Fibroblast of villous mesenchyme (primary cell): ENCODE measurements around the gene GBF1. TPM values are rescaled to one million over a fixed set of nuclear protein-coding genes. Genes with fewer than 3 reads are reported as not detected.
A peak's percentile ranks its signal among the peaks of the same experiment; 100 is the strongest.

Source experiments
- DNase-seq: peaks from one replicate; pipeline ENCODE4 v3.0.0-alpha.2; 2010; ENCODE audit warnings: low read depth
- H3K4me3 ChIP-seq: 2 replicates; pipeline ENCODE4 v1.5.1; 2011; ENCODE audit warnings: low read depth, mild to moderate bottlenecking, low read length
- CTCF ChIP-seq: IDR thresholded peaks from 2 replicates; pipeline ENCODE4 v1.5.1; 2012; ENCODE audit warnings: low read depth, mild to moderate bottlenecking, low read length; ENCODE audit not compliant: insufficient read depth
- total RNA-seq: library from RNA; depleted of rRNA; stranded (reverse); fragments of >200 nt; gene quantifications from 2 replicates; pipeline ENCODE4 v1.2.3, GENCODE V29; 2012

GBF1 gene
- total RNA-seq, 1 donor = 58.3 TPM

GRCh38 chr10:102280397-102281101 is 35.2 kb downstream of the GBF1 start:
- TF ChIP-seq CTCF = no peak
- peak; percentile 36 for DNase-seq
- H3K4me3 ChIP-seq = peak overlapping the region; percentile 21

- H3K4me3 ChIP-seq = peak overlapping the region; percentile 21
- DNase-seq = peak; percentile 64
- no peak for TF ChIP-seq CTCF
These were observed 35.8 kb downstream of the GBF1 start for GRCh38 chr10:102281102-102281487.

- TF ChIP-seq CTCF = no peak
- DNase-seq = no peak
- no peak overlapping the region for H3K4me3 ChIP-seq
These were observed 38.2 kb downstream of the GBF1 start for GRCh38 chr10:102283488-102283887.

- H3K4me3 ChIP-seq = no peak overlapping the region
- TF ChIP-seq CTCF = no peak
These were observed 38.6 kb downstream of the GBF1 start for GRCh38 chr10:102283890-102284289.

GRCh38 chr10:102284531-102284930 is 39.2 kb downstream of the GBF1 start:
- no peak for DNase-seq
- H3K4me3 ChIP-seq = no peak overlapping the region
- TF ChIP-seq CTCF = no peak

More at GRCh38 chr10:102283890-102284289, 38.6 kb downstream of the GBF1 start:
- DNase-seq = no peak

GRCh38 chr10:102285133-102285532 is 39.8 kb downstream of the GBF1 start:
- no peak overlapping the region for H3K4me3 ChIP-seq
- TF ChIP-seq CTCF = no peak
- DNase-seq = no peak

GRCh38 chr10:102286216-102286615 is 40.9 kb downstream of the GBF1 start:
- no peak for TF ChIP-seq CTCF
- DNase-seq = no peak
- no peak overlapping the region for H3K4me3 ChIP-seq
